Hematopoietic multipotent progenitor cell (in vitro differentiated cells): ENCODE measurements around the gene OGDH. TPM values are rescaled to one million over a fixed set of nuclear protein-coding genes. Genes with fewer than 3 reads are reported as not detected.

Experiments
- DNase-seq, 3 donors: peaks; one replicate each; pipeline ENCODE4 v3.0.0-alpha.2; 2011 to 2015; ENCODE audit warnings: low read depth in 2 of 3, low spot score in 2 of 3
- total RNA-seq: library from RNA; depleted of rRNA; stranded (reverse); fragments of >200 nt; gene quantifications from one replicate; pipeline ENCODE4 v1.2.3, GENCODE V29; 2012

OGDH gene
- total RNA-seq, 1 donor = 97.8 TPM

DNA sequence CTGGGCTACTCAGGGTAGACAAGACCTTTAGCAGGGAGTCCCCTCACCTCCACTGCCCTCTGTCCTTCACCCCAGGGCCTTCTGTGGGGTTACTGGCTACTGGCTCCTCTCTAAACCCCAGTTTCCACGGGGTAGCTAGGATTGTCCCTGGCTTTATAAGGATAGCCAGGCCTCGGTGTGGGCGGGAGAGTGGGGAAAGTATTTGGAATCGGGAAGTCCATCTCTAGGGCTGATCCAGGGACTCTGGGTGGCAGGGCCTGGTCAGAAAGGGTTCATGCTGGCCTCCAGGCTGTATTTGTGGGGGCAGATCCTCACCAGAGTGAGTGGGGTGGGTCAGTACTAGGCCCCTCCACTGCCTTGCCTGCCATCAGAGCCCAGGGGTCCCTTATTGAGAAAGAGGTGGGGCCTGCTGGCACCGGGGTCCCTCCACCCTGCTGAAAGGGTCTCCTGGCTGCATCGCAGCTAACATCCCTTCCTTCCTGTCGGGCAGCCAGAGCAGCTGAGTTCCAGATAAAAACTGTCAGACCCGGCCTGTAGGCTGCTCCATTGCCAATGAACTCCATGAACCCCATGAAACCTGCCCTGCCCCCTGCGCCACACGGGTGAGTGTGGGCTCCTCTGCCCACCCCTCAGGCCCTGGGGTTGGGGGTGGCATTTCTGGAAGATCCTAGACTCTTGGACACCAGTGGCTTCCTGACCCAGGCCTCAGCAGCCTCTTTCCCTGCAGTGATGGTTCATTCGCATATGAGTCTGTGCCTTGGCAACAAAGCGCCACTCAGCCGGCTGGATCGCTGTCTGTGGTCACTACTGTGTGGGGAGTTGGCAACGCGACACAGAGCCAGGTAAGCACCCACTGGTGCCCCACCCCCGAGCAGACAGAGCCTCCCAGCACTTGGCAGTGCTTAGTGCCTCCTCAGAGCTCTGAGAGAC, 149.5 kb downstream of the OGDH start:
- no peak for DNase-seq

DNA sequence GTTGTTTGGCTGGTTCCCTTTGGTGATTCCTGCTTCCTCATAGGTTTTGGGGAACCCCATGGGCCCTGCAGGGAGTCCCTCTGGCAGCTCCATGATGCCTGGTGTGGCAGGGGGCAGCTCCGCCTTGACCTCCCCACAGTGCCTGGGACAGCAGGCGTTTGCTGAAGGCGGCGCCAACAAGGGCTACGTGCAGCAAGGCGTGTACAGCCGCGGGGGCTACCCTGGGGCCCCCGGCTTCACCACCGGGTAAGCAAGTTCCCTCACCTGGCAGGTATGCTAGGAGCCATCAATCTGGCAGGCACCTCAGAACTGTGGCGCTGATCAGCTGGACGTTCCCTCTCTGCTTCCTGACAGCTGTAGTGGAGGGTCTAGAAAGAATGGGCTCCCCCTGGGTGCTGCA, 150.5 kb downstream of the OGDH start:
- DNase-seq = no peak

DNA sequence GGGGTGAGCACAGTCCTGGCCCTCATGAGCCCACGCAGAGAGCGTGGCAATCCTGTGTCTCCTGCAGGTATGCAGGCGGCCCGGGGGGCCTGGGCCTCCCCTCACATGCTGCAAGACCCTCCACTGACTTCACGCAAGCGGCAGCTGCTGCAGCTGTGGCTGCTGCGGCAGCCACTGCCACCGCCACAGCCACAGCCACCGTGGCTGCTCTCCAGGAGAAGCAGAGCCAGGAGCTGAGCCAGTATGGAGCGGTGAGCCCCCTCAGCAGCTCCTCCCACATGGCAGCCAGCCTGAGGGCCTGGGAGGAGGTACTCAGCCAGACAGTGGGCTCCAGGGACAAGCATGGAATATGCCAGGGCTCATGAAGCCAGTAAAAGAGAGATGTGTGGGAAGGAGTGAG, 150.9 kb downstream of the OGDH start:
- no peak for DNase-seq

DNA sequence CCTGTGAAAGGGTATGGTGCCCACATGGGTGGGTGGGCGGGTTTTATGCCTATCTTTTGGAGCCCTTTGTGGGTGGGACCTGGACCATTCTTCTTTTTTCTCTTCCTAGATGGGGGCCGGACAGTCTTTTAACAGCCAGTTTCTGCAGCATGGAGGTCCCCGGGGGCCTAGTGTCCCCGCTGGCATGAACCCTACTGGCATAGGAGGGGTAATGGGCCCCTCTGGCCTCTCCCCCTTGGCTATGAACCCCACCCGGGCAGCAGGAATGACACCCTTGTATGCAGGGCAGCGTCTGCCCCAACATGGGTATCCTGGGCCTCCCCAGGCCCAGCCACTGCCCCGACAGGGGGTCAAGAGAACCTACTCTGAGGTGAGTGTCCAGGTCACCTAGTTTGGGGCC, 151.3 kb downstream of the OGDH start:
- DNase-seq = no peak

Other genes starting within 250 kb of the OGDH start
- 59.5 TPM for gene NUDCD3, start 116.0 kb upstream of the OGDH start, total RNA-seq
- gene NPC1L1, start 65.3 kb upstream of the OGDH start, total RNA-seq = under 0.01 TPM
- 69.5 TPM for gene DDX56, start 32.7 kb upstream of the OGDH start, total RNA-seq
- gene TMED4, start 24.4 kb upstream of the OGDH start, total RNA-seq = 133 TPM
- 31.2 TPM for gene ZMIZ2, start 142.2 kb downstream of the OGDH start, total RNA-seq
- 1,284 TPM for gene PPIA, start 190.1 kb downstream of the OGDH start, total RNA-seq
- 232 TPM for gene H2AZ2, start 241.5 kb downstream of the OGDH start, total RNA-seq